HG03095 (cell line): ENCODE data around the gene RAB25.
"Not testable (repeated sequence)": the region's sequence is repeated elsewhere in the genome, so short reads cannot be mapped to it uniquely, and the experiment has no call there.

ENCODE experiments used
- ATAC-seq: cut with Tn5 transposase; IDR thresholded peaks from one replicate; pipeline ENCODE4 v1.9.1; 2021; ENCODE audit warnings: moderate library complexity; ENCODE audit not compliant: unreplicated experiment

RAB25 gene

GRCh38 chr1:156115514-156116374 lies 54.8 kb downstream of the RAB25 start:
- no peak for ATAC-seq

GRCh38 chr1:156116731-156117130 lies 55.8 kb downstream of the RAB25 start:
- ATAC-seq = not testable (repeated sequence)

- ATAC-seq = no peak
Observed at GRCh38 chr1:156117414-156118176, 56.6 kb downstream of the RAB25 start.

- ATAC-seq = no peak
Observed at GRCh38 chr1:156118177-156118868, 57.4 kb downstream of the RAB25 start.

GRCh38 chr1:156119503-156120209 lies 58.7 kb downstream of the RAB25 start:
- ATAC-seq = no peak
